Measurements from ENCODE around the gene RECQL5.

- no peak for TF ChIP-seq CTCF (IDR thresholded peaks at IDR 0.05; ENCODE audit: borderline replicate concordance, extremely low read depth, low read length, poor library complexity, severe bottlenecking)
- TF ChIP-seq EZH2 (IDR thresholded peaks at IDR 0.05; ENCODE audit: borderline replicate concordance, low read depth, low read length, severe bottlenecking), result no peak
Measured at GRCh38 chr17:75641343-75641742, 25.6 kb downstream of the RECQL5 start.
